KMS-11 (cell line): ENCODE data around the gene DDC.

Experiments
- H2AFZ ChIP-seq: fragments of 200-600 bp; sonication (generic); 2 replicates; pipeline ENCODE4 v1.6.1; 2016; ENCODE audit warnings: antibody characterized with exemption, mixed run types, low read depth
- H3K27ac ChIP-seq: fragments of 200-600 bp; sonication (generic); 2 replicates; pipeline ENCODE4 v1.6.1; 2016; ENCODE audit warnings: mild to moderate bottlenecking, mixed run types
- H3K27me3 ChIP-seq: fragments of 200-600 bp; sonication (generic); 2 replicates; pipeline ENCODE4 v1.6.1; 2017; ENCODE audit warnings: mild to moderate bottlenecking, low read depth, mixed run types, moderate library complexity; ENCODE audit not compliant: insufficient read depth
- H3K36me3 ChIP-seq: fragments of 200-600 bp; sonication (generic); 2 replicates; pipeline ENCODE4 v1.6.1; 2017; ENCODE audit warnings: mild to moderate bottlenecking, mixed run types; ENCODE audit not compliant: insufficient read depth
- H3K4me1 ChIP-seq: fragments of 200-600 bp; sonication (generic); 2 replicates; pipeline ENCODE4 v1.6.1; 2016; ENCODE audit warnings: mild to moderate bottlenecking, low read depth, mixed run types; ENCODE audit not compliant: poor library complexity, severe bottlenecking
- H3K4me2 ChIP-seq: fragments of 200-600 bp; sonication (generic); 2 replicates; pipeline ENCODE4 v1.7.0; 2016; ENCODE audit warnings: mild to moderate bottlenecking, mixed run types
- H3K4me3 ChIP-seq: fragments of 200-600 bp; sonication (generic); IDR thresholded peaks from 2 replicates; pipeline ENCODE4 v1.6.1; 2017; ENCODE audit warnings: low read depth, low read length, mixed read lengths; ENCODE audit not compliant: insufficient read depth
- H3K79me2 ChIP-seq: fragments of 200-600 bp; sonication (generic); 2 replicates; pipeline ENCODE4 v1.6.1; 2016; ENCODE audit warnings: low read depth, mixed run types; ENCODE audit not compliant: insufficient read depth
- H3K9ac ChIP-seq: fragments of 200-600 bp; sonication (generic); 2 replicates; pipeline ENCODE4 v1.6.1; 2016; ENCODE audit warnings: mild to moderate bottlenecking, mixed run types
- H4K20me1 ChIP-seq: fragments of 200-600 bp; sonication (generic); 2 replicates; pipeline ENCODE4 v1.6.1; 2016; ENCODE audit warnings: mild to moderate bottlenecking, mixed run types; ENCODE audit not compliant: insufficient read depth
- CTCF ChIP-seq: fragments of 200-600 bp; sonication (generic); conservative IDR thresholded peaks from 2 replicates; pipeline ENCODE4 v1.6.1; 2017; ENCODE audit warnings: low read depth, mild to moderate bottlenecking, antibody characterized with exemption, low read length, moderate library complexity, mixed read lengths

The DDC gene

GRCh38 chr7:50475340-50475739, 89.9 kb downstream of the DDC start:
- TF ChIP-seq CTCF, result no peak
- Histone ChIP-seq H3K9ac (no peak overlapping the region), H3K4me2 (no peak overlapping the region), H4K20me1 (no peaks in the 10 kb centered on the region), H3K79me2 (no peaks in the 10 kb centered on the region), H2AFZ (no peak overlapping the region), H3K27me3 (no peaks in the 10 kb centered on the region), H3K36me3 (no peaks in the 10 kb centered on the region), H3K27ac (no peak overlapping the region), H3K4me1 (no peaks in the 10 kb centered on the region), H3K4me3 (no peak overlapping the region)

DNA sequence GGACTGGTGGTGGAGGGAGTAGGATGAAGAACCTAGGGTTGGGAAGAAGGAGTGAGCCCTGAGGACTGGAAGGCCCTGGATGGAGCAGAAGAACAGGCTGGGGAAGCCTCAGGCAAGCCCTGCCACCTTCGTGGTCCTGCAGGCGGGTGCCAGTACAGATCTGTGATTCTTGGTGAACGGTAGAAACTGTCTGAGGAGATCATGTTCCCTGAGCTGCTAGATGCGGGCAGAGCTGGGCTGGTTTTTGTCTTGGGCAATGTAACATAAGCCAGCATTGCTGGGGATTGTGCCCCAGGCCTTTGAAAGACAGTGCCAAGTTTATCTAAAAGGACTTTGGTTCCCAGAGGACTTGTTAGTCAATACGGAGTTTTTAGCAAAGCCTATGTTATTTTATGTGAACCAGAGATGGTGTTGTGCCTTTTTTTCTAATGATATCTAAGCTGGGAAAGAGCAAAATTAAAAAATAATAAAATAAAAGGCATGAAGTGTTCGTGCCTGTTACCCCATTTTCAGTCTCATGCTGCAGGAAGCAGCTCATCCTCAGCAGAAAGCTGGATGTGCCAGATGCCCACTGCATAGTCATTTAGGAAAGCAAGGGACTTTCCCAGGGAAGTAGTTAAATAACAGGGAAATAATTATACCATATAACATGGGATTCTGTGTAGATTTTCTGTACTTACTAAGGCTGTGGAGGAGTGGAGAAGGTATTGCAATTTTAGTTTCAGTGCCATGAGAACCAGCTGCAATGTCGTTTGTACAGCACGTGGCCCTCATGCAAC, 90.6 kb downstream of the DDC start:
- Histone ChIP-seq H3K4me3 (no peak overlapping the region), H3K36me3 (no peaks in the 10 kb centered on the region), H3K4me1 (no peaks in the 10 kb centered on the region), H3K27ac (no peak overlapping the region), H3K9ac (no peak overlapping the region), H3K79me2 (no peaks in the 10 kb centered on the region), H2AFZ (no peak overlapping the region), H3K4me2 (no peak overlapping the region), H3K27me3 (no peaks in the 10 kb centered on the region), H4K20me1 (no peaks in the 10 kb centered on the region)
- no peak for TF ChIP-seq CTCF

- Histone ChIP-seq H3K36me3 (no peaks in the 10 kb centered on the region), H3K9ac (no peak overlapping the region), H2AFZ (no peak overlapping the region), H3K27me3 (no peaks in the 10 kb centered on the region), H3K79me2 (no peaks in the 10 kb centered on the region), H3K27ac (no peak overlapping the region), H4K20me1 (no peaks in the 10 kb centered on the region), H3K4me1 (no peaks in the 10 kb centered on the region), H3K4me3 (no peak overlapping the region), H3K4me2 (no peak overlapping the region)
- no peak for TF ChIP-seq CTCF
These were observed 91.7 kb downstream of the DDC start for GRCh38 chr7:50473531-50473930.

DNA sequence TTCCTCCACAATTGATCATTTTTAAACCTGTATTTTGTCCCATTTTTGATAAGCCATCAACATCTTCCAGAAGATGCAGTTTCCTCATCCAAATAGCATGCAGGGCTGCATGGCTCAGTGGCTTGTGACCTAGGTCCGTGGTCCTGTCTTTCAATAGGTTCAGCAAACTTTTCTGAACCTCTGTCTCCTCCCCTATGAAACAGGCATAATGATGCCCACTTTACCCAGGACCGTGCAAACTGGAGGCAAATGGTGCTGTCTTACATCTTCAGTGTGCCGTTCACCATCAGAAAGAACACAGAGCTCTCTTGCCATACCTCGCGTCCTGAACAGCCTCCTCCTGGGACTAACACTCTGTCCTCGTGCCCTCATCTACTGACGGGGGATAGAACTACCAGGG, 92.8 kb downstream of the DDC start:
- no peak overlapping the region for H3K4me3 ChIP-seq
- no peaks in the 10 kb centered on the region for H3K79me2 ChIP-seq
- no peaks in the 10 kb centered on the region for H4K20me1 ChIP-seq
- no peak overlapping the region for H3K4me2 ChIP-seq
- no peaks in the 10 kb centered on the region for H3K4me1 ChIP-seq
- H3K27ac ChIP-seq, result no peak overlapping the region
- no peak overlapping the region for H3K9ac ChIP-seq
- H3K27me3 ChIP-seq, result no peaks in the 10 kb centered on the region
- no peaks in the 10 kb centered on the region for H3K36me3 ChIP-seq
- H2AFZ ChIP-seq, result no peak overlapping the region
- no peak for TF ChIP-seq CTCF
